NCI-H524 (cell line): ENCODE results near the gene NUSAP1.
"Not testable (repeated sequence)": the region's sequence is repeated elsewhere in the genome, so short reads cannot be mapped to it uniquely, and the experiment has no call there.

ENCODE experiments used
- DNase-seq, 2 experiments: peaks; one replicate each; lab custom pipeline; 2025; lab: John Stamatoyannopoulos, UW

The NUSAP1 gene

DNA sequence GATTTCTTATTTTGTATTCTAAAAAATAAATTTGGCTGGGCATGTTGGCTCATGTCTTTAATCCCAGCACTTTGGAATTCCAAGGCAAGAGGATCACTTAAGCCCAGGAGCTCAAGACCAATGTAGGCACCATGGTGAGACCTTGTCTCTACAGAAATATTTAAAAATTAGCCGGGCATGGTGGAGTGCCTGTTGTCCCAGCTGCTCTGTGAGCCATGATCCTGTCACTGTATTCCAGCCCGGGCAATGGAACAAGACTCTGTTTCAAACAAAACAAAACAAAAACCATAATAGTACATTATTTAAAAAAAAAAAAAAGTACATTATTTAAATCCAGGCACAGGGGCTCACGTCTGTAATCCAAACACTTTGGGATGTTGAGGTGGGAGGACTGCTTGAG is 78.8 kb downstream of the NUSAP1 start:
- DNase-seq = no peak

DNA sequence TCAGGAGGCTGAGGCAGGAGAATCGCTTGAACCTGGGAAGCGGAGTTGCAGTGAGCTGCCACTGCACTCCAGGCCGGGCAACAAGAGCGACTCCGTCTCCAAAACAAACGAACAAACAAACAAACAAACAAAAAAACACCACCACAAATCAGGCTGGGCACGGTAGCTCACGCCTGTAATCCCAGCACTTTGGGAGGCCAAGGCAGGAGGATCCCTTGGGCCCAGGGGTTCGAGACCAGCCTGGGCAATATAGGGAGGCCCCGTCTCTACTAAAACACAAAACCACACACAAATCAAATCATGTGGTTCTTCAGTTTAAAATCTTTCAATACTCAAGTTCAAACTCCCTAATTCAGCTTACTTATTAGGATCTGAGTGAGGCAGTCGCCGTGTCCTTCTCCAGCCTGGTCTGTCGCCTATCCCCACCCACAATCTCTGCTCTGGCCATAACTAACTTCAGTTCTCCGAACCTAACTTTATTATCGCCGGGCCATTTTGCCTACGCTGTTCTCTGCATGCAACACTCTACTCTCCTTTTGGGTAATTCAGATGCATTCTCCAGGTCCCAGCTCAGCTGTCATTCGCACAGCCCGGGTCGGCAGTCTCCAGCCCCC is 83.6 kb downstream of the NUSAP1 start:
- DNase-seq = no peak

DNA sequence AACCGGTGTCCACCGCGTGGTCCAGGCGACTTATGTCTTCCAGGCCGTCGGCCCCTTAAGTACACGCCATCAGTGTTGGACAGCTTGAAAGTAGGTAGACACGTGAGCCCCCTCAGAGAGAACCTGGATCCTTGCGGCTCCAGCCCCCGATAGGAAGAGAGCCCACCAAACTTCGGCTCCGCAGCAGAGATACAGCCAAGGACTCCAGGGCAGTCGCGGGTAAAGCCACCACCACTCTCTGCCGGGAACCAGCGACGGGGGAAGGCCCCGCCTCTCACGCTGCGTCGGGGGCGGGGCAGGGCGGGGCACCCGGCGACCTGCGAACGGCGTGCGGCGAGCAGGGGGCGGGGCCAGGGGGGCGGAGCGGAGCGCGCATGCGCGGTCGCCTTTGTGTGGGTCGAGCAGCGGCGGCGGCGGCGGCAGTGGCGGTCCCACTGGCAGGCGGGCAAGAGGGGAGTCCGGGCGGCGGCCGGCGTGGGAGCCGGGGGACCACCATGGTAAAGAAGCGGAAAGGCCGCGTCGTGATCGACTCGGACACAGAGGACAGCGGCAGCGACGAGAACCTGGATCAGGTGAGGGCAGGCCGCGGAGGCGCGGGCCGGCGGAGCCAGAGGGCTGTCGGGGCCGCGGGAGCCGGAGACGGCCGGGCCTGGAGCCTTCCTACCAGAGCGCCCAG is 84.2 kb downstream of the NUSAP1 start, which contains the start of gene RTF1:
RTF1 (plus strand) TSS at position 354 of the 676 bp plus-strand sequence; CDS start at position 375, 21 bp downstream.
- peak; percentile 87 to 92 for DNase-seq

DNA sequence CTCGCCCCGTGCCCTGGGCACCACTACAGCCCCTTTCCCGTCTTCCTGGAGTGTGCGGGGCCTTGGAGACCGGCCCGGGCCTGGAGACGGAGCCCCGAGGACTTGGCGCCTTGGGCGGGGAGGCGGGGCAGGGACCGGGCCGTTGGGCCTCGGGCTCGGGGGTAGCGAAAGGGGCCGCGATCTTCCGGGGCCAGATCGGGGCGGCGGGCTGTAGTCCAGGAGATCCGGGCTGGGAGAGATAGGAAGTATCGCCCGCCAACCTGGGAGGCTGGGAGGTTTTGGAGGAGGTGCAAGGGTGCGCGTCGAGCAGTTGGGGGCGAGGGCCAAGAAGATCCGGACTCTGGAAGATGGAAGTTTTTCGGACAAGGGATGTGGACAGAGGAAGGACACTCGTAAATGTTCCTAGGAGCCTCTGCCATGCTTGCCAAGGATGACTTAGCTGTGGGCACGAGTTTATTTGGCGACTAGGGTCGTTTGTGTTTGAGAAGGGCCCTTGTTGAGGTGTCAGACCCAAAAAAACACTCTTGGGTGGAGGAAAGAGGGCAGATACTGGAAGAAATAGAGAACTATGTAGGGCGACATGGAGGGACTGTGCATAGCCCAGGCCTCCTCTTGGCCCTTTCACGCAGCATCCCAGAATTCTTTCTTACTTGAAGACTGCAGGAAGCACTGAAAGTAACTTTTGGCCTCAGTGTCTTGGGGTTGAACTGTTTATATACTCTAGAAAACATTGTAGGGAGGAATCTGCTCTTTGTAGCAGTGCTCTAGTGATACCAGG is 84.9 kb downstream of the NUSAP1 start:
- peak in 1 of 2 experiments; percentile 43 for DNase-seq

DNA sequence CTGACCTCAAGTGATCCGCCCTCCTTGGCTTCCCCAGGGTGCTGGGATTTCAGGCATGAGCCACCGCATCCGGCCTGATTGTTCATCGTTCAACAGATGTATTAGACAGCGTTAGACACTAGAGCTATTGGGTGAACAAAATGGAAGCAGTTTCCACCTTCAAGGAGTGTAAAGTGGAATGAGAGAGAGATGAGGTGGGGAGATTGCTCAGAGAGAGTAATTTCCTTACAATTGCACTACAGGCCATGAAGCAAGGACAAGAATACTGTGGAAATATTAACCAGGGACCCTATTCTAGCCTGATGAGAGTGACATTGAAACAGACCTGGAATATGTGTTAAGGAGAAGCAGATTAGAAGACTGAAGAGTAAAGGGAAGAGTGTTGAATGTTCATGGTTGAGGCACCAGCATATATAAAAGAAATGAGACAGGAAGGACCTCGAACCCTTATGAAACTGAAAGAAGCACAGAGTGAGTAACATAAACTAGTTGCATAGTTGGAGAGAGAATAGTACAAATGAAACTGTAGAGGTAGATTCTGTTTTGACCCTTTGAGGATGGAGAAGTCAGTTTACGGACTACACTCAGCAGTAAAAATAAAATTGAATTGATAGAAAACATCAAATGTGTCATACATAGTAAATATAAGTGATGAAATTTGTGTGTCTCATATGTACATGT is 91.4 kb downstream of the NUSAP1 start:
- DNase-seq = no peak

DNA sequence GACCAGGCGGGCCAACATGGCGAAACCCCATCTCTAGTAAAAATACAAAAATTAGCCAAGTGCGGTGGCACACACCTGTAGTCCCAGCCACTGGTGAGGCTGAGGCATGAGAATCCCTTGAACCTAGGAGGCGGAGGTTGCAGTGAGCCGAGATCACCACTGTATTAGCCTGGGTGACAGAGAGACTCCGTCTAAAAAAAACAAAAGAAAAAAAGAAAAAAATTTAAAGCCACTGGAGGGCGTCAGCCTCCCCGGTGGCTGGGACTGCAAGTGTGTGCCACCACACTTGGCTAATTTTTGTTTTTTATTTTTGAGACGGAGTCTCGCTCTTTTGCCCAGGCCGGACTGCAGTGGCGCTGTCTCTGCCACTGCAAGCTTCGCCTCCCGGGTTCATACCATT is 92.1 kb downstream of the NUSAP1 start:
- DNase-seq = no peak

DNA sequence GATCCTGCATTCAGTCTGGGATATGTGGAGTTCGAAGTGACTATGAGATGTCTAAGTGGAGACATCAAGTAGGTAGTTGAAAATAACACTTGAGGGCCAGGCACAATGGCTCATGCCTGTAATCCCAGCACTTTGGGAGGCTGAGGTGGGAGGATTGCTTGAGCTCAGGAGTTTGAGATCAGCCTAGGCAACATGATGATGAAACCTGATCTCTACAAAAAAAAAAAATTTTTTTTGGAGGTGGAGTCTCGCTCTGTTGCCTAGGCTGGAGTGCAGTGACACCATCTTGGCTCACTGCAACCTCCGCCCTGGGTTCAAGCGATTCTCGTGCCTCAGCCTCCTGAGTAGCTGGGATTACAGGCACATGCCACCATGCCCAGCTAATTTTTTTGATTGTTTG is 93.2 kb downstream of the NUSAP1 start:
- DNase-seq = not testable (repeated sequence)

DNA sequence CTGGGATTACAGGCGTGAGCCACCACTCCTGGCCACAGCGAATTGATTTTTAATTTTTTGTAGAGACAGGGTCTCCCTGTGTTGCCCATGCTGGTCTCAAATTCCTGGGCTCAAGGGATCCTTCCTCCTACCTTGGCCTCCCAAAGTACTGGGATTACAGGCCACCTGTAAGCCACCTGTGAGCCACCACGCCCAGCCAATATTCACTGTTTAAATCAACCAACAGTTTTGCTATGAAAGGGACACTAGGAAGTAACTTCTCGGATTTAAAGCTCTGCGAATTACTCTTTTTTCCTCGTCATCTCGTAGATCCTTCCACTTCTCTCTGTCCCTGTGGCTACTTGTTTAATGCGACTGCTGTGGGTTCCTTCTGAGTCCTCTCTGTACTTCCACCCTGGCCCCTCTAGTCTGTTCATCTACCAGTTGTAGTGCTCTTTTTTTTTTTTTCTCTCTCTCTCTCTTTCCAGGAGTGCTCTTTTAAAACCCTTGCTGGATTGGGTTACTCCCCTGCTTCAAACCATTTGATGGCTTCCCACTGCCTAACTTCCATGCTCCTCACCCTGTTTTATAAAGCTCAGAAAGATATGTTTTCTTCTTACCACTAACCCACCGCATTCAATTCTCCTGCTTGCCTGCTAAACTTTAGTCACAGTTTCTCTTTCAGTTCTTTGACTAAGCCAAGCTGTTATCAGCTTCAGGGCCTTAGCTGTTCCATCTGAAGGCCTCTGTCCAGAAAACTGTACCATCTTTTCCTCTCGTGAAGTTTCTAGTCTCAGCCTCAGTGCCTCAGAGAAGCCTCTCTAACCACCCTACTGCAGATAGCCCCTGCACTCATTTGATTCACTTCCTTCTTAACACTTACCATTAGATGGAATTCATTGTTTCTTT is 96.6 kb downstream of the NUSAP1 start:
- DNase-seq = no peak
